OCI-LY1 (cell line): ENCODE data around the gene SEMA4A.
A peak's percentile ranks its signal among the peaks of the same experiment; 100 is the strongest.
"Not testable (repeated sequence)": the region's sequence is repeated elsewhere in the genome, so short reads cannot be mapped to it uniquely, and the experiment has no call there.

Source experiments
- H2AFZ ChIP-seq: fragments of 200-600 bp; sonication (generic), shearing (Covaris generic); 2 replicates; pipeline ENCODE4 v1.6.0; 2014; ENCODE audit warnings: antibody characterized with exemption, mild to moderate bottlenecking, low read length
- H3F3A ChIP-seq: fragments of 200-600 bp; sonication (generic), shearing (Covaris generic); 2 replicates; pipeline ENCODE4 v1.6.0; 2014; ENCODE audit warnings: mild to moderate bottlenecking, antibody characterized with exemption, low read length, moderate library complexity; ENCODE audit not compliant: insufficient read depth
- H3K27ac ChIP-seq: fragments of 200-600 bp; sonication (generic); 2 replicates; pipeline ENCODE4 v1.5.1; 2014; ENCODE audit warnings: low read length, mixed run types, mild to moderate bottlenecking, low read depth; ENCODE audit not compliant: poor library complexity, severe bottlenecking
- H3K27me3 ChIP-seq: fragments of 200-600 bp; sonication (generic); 2 replicates; pipeline ENCODE4 v1.6.0; 2014; ENCODE audit warnings: antibody characterized with exemption, mild to moderate bottlenecking, low read length, moderate library complexity; ENCODE audit not compliant: insufficient read depth
- H3K36me3 ChIP-seq: fragments of 200-600 bp; sonication (generic); 2 replicates; pipeline ENCODE4 v1.6.1; 2014; ENCODE audit warnings: mild to moderate bottlenecking, antibody characterized with exemption, low read length, moderate library complexity, mixed read lengths; ENCODE audit not compliant: insufficient read depth
- H3K4me1 ChIP-seq: fragments of 200-600 bp; sonication (generic); 2 replicates; pipeline ENCODE4 v1.5.1; 2014; ENCODE audit warnings: mild to moderate bottlenecking, low read length, moderate library complexity; ENCODE audit not compliant: insufficient read depth, severe bottlenecking
- H3K4me2 ChIP-seq: fragments of 200-600 bp; sonication (generic), shearing (Covaris generic); 2 replicates; pipeline ENCODE4 v1.6.1; 2014; ENCODE audit warnings: low read length
- H3K4me3 ChIP-seq: fragments of 200-600 bp; sonication (generic); 2 replicates; pipeline ENCODE4 v1.5.1; 2014; ENCODE audit warnings: low read length, low read depth, mild to moderate bottlenecking, mixed read lengths; ENCODE audit not compliant: poor library complexity, severe bottlenecking
- H3K79me2 ChIP-seq: fragments of 200-600 bp; shearing (Covaris generic); 2 replicates; pipeline ENCODE4 v1.6.1; 2016; ENCODE audit warnings: mixed run types, low read length, mixed read lengths; ENCODE audit not compliant: insufficient read depth
- H3K9ac ChIP-seq: fragments of 200-600 bp; sonication (generic), shearing (Covaris generic); 2 replicates; pipeline ENCODE4 v1.6.1; 2014; ENCODE audit warnings: mild to moderate bottlenecking, low read length, mixed read lengths
- H3K9me2 ChIP-seq: fragments of 200-600 bp; sonication (generic), shearing (Covaris generic); 2 replicates; pipeline ENCODE4 v1.6.1; 2014; ENCODE audit warnings: low read depth, mild to moderate bottlenecking, low read length, mixed read lengths
- H3K9me3 ChIP-seq: fragments of 200-600 bp; shearing (Covaris generic); 2 replicates; pipeline ENCODE4 v1.6.1; 2014; ENCODE audit warnings: low read length, mixed read lengths
- H4K20me1 ChIP-seq: fragments of 200-600 bp; sonication (generic), shearing (Covaris generic); 2 replicates; pipeline ENCODE4 v1.6.0; 2016; ENCODE audit warnings: mild to moderate bottlenecking, low read length; ENCODE audit not compliant: insufficient read depth
- EZH2 ChIP-seq: fragments of 200-600 bp; sonication (generic), shearing (Covaris generic); IDR thresholded peaks from 2 replicates; pipeline ENCODE4 v1.8.0; 2017; ENCODE audit warnings: borderline replicate concordance, mixed run types, mild to moderate bottlenecking, antibody characterized with exemption, low read length, moderate library complexity, mixed read lengths
- TF ChIP-seq, protein P1 (sequence below): fragments of 200-600 bp; sonication (generic), shearing (Covaris generic); IDR thresholded peaks from 2 replicates; pipeline ENCODE4 v1.5.1; 2017; ENCODE audit warnings: mild to moderate bottlenecking, antibody characterized with exemption, low read length, moderate library complexity, mixed read lengths

Gene SEMA4A

DNA sequence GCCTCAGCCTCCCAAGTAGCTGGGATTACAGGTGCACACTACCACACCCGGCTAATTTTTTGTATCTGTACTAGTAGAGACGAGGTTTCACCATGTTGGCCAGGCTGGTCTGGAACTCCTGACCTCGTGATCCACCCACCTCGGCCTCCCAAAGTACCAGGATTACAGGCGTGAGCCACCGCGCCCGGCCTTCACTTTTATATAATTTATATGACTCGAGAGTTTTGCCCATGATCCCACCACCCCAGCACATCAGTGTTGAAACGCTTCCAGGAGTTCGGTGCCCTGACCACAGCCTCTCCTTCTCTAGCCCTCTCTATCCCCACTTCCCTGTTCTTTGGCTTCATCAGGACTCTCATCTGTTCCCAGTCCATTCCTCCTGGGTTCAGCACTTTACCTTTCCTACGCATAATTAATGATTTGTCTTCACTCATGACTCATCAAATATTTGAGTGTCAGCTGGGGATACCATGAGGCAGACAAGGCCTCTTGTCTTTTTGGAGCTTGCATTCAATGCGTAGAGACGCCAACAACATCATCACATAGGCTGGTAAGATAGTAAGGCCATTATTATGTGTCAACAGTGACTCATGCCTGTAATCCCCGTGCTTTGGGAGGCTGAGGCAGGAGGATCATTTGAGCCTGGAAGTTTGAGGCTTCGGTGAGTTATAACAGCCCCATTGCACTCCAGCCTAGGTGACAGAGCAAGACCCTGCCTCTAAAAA, 60.8 kb downstream of the SEMA4A start:
- Histone ChIP-seq H4K20me1 (no peaks in the 10 kb centered on the region), H3K4me2 (peak overlapping the region; percentile 88), H3K4me1 (peaks cover 19% of the 10 kb centered on the region), H2AFZ (no peak overlapping the region), H3K27me3 (no peaks in the 10 kb centered on the region), H3K9ac (peak overlapping the region; percentile 74), H3K36me3 (peaks cover 29% of the 10 kb centered on the region; the same call in 1 of the 2 replicates), H3K4me3 (peak overlapping the region; percentile 80), H3K27ac (peak overlapping the region; percentile 7), H3K9me3 (no peaks in the 10 kb centered on the region), H3K9me2 (no peaks in the 10 kb centered on the region), H3F3A (no peaks in the 10 kb centered on the region), H3K79me2 (peaks cover 12% of the 10 kb centered on the region; the same call in 1 of the 2 replicates)
- TF ChIP-seq, protein P1, sequence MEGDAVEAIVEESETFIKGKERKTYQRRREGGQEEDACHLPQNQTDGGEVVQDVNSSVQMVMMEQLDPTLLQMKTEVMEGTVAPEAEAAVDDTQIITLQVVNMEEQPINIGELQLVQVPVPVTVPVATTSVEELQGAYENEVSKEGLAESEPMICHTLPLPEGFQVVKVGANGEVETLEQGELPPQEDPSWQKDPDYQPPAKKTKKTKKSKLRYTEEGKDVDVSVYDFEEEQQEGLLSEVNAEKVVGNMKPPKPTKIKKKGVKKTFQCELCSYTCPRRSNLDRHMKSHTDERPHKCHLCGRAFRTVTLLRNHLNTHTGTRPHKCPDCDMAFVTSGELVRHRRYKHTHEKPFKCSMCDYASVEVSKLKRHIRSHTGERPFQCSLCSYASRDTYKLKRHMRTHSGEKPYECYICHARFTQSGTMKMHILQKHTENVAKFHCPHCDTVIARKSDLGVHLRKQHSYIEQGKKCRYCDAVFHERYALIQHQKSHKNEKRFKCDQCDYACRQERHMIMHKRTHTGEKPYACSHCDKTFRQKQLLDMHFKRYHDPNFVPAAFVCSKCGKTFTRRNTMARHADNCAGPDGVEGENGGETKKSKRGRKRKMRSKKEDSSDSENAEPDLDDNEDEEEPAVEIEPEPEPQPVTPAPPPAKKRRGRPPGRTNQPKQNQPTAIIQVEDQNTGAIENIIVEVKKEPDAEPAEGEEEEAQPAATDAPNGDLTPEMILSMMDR = no peak
- TF ChIP-seq EZH2 = no peak

DNA sequence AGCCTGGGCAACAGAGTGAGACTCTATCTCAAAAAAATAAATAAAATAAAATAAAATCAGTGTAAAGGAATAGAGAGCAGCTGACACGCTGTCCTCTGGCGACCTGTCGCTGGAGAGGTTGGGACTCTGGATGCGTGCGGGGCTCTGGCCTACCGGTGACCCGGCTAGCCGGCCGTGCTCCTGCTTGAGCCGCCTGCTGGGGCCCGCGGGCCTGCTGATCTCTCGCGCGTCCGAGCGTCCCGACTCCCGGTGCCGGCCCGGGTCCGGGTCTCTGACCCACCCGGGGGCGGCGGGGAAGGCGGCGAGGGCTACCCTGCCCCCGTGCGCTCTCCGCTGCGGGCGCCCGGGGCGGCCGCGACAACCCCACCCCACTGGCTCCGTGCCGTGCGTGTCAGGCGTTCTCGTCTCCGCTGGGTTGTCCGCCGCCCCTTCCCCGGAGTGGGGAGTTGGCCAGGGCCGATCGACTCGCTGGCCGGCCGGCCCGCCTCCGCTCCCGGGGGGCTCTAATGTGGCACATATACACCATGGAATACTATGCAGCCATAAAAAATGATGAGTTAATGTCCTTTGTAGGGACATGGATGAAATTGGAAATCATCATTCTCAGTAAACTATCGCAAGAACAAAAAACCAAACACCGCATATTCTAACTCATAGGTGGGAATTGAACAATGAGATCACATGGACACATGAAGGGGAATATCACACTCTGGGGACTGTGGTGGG, 63.1 kb downstream of the SEMA4A start:
- H3K9me2 ChIP-seq, H4K20me1 ChIP-seq, H3K9ac ChIP-seq, H3K27ac ChIP-seq, H3K4me3 ChIP-seq, H2AFZ ChIP-seq, H3K27me3 ChIP-seq, H3K4me2 ChIP-seq, H3F3A ChIP-seq, H3K9me3 ChIP-seq: not testable (repeated sequence)
- peaks cover 12% of the 10 kb centered on the region; the same call in 1 of the 2 replicates for H3K79me2 ChIP-seq
- peaks cover 19% of the 10 kb centered on the region for H3K4me1 ChIP-seq
- peaks cover 19% of the 10 kb centered on the region; the same call in 1 of the 2 replicates for H3K36me3 ChIP-seq

DNA sequence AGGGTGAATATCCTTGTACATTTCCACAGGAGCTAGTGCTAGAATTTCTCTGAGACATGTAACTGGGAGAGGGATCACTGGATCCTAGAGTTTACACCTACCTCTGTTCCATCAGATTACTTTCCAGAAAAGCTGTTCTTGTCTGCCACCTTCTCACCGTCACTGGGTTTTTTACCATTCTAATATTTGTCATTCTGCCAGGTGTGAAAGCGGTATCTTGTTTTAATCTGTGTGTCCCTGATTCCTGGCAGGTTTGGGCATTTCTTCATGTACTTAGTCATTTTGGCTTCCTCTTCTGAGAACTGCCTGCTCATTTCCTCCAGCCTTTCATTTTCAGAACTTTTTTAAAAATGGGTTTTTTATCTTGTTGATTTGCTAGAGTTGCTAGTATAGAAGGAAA, 64.5 kb downstream of the SEMA4A start:
- Histone ChIP-seq H3K27me3 (no peaks in the 10 kb centered on the region), H3K4me1 (peaks cover 10% of the 10 kb centered on the region), H3K79me2 (peaks cover 12% of the 10 kb centered on the region; the same call in 1 of the 2 replicates), H3F3A (no peaks in the 10 kb centered on the region), H3K9me2 (no peaks in the 10 kb centered on the region), H3K9ac (no peak overlapping the region), H3K27ac (no peak overlapping the region), H3K9me3 (no peaks in the 10 kb centered on the region), H3K4me3 (no peak overlapping the region), H2AFZ (no peak overlapping the region), H4K20me1 (no peaks in the 10 kb centered on the region), H3K36me3 (peaks cover 24% of the 10 kb centered on the region; the same call in 1 of the 2 replicates), H3K4me2 (no peak overlapping the region)
- TF ChIP-seq EZH2 = no peak
- TF ChIP-seq, protein P1 = no peak
